ENCODE results near the gene SF1.

The SF1 gene

DNA sequence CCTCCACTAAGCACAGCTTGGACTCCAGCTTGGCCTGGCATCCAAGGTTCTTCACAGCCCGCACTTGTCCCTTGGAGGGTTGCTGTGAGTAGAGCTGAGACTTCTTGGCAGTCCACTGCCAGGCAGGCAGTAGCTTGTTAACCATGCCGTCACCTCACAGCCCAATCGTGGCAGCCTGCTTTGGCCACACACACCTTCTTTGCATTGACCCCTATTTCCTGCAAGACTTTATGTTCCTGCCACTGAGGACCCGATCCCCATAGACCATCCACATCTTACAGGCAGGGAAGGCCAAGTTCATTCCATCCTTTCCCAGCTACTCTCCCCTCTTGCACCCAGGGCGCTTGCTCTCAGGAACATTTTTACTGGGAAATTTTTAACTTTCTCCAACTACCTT, 16.1 kb downstream of the SF1 start:
- DNase-seq (ENCODE audit: low spot score) = peak; percentile 61

DNA sequence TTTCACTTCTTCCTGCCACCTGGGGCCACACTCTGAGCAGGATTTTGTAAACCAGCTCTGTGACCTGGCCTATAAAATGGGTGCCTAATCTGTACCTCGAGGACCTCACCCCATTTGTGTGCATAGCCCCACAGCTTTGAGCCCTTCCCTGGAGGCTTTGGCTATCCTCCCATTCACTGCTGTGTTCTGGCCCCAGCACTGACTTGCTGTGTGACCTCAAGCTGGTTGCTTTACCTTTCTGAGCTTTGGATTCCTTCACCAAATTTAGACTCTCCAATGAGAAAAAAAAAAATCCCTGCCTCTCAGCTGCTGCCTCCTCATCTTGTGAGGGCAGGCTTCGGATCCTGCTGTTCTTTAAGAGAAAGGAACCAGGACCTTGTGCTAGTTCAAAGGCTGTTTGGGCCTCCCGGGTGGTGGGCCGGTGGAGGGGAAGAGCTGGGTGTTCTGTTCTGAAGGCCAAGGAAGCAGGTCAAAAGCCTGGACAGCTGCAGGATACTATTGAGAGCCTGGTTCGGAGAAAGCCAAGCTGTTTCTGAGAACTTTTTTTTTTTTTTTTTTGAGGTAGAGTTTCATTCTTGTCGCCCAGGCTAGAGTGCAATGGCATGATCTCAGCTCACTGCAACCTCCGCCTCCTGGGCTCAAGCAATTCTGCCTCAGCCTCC, 17.5 kb downstream of the SF1 start:
- DNase-seq (ENCODE audit: low spot score) = peak; percentile 37

DNA sequence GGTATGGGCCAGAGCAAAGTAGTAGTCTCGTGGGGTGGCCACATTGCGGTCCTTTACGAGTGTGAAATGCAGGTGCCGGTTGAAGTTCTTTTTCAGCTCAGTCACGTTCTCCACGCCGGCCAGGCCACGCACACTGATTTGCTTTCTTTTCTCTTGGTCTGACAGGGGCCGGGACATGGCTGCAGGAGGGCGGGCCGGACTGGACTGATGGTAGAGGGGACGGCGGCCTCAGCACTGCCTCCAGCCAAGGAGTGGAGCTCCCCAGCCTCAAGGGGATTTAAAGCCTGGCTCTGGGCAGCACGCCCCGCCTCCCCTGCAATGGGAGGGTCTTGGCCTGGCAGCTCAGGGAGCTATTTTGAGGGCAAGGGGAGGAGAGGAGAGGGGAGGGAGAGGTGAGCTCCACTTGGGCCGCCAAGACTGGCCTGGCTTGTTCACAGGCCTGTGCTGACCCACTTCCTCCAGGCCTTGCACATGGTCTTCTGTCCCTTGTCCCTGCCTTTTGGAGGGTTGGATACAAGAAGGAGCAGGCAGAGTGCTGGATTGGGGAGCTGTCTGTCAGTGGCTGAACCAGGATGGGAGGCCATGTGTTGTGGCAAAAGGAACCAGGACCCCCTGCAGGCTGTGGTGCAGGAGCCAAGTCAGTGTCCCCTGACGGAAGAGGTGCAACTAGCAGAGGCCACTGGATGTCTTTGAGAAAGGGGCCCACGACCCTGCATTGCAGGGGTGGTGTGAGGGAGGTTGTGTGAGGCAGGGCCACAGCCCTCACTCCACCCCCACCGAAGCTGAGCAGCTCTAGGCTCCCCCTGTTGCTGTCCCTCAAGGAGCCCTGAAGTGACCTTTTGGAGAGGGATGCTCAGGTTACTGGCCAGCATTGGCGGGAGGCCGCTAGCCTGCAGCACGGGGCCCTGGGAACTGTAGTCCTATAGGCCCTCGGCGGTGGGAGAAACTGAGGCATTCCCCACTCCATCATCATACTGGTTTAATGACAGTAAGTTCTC, 18.3 kb downstream of the SF1 start, which contains the start of gene PYGM:
Gene PYGM, minus strand, starts transcription at position 253 of the 998 bp plus-strand sequence. Its CDS starts 76 bp downstream, at position 177.
- peak; percentile 88 for DNase-seq (ENCODE audit: low spot score)

DNA sequence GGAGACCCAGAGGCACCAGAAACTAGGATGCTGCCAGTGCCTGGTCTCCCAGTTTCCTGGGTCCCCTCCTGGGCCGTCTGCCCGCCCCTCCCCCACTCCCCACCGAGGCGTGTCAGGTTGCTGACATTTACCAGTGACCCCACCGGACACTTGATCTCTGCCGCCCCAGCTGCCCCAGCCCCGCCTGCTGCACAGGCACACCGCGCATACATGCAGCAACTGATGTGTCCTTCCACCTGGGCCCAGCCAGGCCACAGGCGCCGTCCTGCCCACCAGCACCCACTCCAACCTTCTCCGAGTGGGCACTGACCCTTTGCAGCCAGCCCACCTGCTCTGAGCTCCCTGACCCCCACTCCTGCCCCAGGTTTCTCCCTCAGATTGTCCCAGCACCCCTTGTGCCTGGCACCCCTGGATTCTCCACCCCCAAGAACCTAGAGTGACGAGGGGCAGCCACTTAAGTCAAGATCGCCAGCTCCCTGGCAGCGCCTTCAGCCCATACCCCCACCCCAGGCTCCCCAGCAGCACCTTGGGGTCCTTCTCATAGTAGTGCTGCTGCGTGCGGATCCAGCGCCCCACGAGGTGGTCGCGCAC, 19.1 kb downstream of the SF1 start:
- no peak for DNase-seq (ENCODE audit: low spot score)

GRCh38 chr11:64758330-64759079, 19.8 kb downstream of the SF1 start:
- DNase-seq (ENCODE audit: low spot score) = no peak

GRCh38 chr11:64757549-64758329, 20.6 kb downstream of the SF1 start:
- no peak for DNase-seq (ENCODE audit: low spot score)

DNA sequence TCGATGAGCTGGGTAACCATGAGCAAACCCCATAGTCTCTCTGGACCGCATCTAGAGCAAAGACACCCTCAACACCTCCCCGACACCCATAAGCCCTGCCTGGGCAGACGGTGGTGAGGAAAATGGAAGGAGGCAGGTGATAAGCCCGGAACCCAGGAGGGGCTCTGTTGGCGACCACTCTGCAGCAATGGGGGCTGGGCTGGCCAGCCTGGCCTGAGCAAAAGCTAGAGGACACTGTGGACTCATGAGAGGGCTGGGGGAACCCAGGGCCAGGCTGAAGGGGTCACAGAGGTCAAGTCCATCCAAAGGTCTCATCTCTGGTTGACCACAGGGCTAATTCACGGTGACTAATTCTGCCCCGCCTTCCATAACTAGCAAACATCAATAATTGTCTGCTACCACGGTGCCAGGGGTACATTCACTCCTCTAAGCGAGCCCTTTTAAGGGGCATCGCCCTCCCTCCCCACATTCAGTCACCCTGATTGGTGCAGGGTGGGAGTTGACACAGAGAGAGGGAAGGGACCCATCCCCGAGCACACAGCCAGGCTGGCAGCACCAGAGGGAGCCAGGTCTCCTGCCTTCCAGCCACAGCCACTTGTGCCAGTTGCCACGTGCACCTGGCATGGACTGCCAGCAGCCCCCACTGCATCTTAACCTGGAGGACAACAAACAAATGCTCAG, 22.5 kb downstream of the SF1 start:
- DNase-seq (ENCODE audit: low spot score) = no peak

GRCh38 chr11:64754919-64755662, 23.3 kb downstream of the SF1 start:
- no peak for DNase-seq (ENCODE audit: low spot score)

GRCh38 chr11:64754124-64754918, 24.0 kb downstream of the SF1 start:
- DNase-seq (ENCODE audit: low spot score) = no peak

DNA sequence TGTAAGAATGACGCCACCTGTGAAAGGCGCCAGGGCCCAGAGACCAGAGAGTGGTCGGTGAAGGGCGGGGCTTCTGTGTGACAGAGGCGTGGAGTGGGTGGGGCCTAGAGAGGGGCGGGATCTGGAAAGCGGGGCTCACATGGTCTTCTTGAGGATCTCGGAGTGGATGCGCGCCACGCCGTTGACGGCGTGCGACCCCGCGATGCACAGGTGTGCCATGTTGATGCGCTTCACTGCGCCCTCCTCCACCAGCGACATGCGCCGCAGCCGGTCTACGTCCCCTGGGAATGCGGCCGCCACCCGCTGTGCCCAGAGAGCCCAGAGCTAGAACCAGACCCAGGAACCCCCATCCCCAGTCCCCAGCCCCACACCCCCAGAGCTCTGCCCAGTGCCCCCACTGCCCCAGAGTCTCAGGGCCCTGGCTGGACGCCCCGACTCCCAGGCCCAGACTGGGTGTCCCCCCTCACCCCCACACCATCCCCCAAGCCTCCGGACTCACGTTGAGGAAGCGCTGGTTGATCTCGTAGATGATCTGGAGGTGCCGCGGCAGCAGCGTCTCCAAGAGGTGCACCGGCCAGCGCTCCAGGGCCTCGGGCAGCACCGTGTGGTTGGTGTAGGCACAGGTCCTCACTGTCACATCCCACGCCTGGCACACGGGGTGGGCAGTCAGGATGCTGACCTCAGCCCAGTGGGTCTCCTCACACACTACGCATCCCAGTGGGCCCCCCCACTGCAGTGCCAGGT, 24.8 kb downstream of the SF1 start:
- DNase-seq (ENCODE audit: low spot score) = no peak

DNA sequence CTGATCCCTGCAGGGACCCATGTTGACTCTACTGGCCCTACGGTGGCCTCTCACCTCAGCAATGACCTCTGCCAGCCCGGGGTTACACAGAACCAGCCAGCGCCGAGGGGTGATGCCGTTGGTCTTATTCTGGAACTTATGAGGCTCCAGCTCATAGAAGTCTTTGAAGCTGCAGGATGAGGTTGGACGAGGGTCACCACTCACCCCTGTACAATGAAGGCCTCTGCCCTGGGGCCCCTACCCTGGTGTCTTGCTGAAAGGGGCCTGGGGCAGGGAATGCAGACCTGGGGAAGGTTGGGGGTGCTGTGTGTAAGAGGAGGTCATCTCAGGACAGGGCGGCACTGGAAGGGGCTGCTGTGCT, 25.3 kb downstream of the SF1 start:
- DNase-seq (ENCODE audit: low spot score) = no peak

- no peak for DNase-seq (ENCODE audit: low spot score)
Observed at GRCh38 chr11:64752175-64752970, 26.0 kb downstream of the SF1 start.

DNA sequence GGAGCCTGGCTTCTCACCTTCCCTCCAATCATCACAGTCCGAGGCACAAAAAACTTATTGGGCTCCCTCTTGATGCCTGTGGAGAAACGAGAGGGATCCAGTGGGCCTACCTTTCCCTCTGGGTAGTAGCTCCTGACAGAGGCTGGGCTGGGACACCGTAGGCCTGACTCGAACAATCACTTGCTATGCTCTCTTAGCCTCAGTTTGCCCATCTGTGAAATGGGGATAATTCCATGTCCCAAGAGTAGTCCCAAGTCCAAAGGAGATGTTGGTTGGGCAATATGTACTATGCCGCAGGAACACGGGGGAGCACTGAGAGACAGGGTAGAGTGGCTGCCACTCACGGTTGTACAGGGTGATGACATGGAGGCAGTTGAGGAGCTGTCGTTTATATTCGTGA, 26.8 kb downstream of the SF1 start:
- no peak for DNase-seq (ENCODE audit: low spot score)

GRCh38 chr11:64751136-64751535, 27.2 kb downstream of the SF1 start:
- no peak for DNase-seq (ENCODE audit: low spot score)

- no peak for DNase-seq (ENCODE audit: low spot score)
Observed at GRCh38 chr11:64750361-64751054, 27.8 kb downstream of the SF1 start.

- DNase-seq (ENCODE audit: low spot score) = no peak
Observed at GRCh38 chr11:64747961-64748665, 30.2 kb downstream of the SF1 start.

Data from cerebellar cortex (tissue), 1 donor.